Vagina (tissue), 2 donors: ENCODE results near the gene CSTA. TPM values are rescaled to one million over a fixed set of nuclear protein-coding genes. Genes with fewer than 3 reads are reported as not detected.

Source experiments
- DNase-seq, 2 donors: peaks; one replicate each; pipeline ENCODE4 v3.0.0-alpha.2; 2017; ENCODE audit errors: extremely low spot score in 2 of 2
- H3K27ac ChIP-seq: fragments of 200-600 bp; sonication (generic); one replicate; pipeline ENCODE4 v1.5.1; 2019
- H3K27me3 ChIP-seq: fragments of 200-600 bp; sonication (generic); one replicate; pipeline ENCODE4 v1.5.1; 2019
- H3K36me3 ChIP-seq, 2 donors: fragments of 200-600 bp; sonication (generic); one replicate each; pipeline ENCODE4 v1.5.1; 2017 to 2019
- H3K4me1 ChIP-seq: fragments of 200-600 bp; sonication (generic); one replicate; pipeline ENCODE4 v1.5.1; 2019
- H3K4me3 ChIP-seq, 2 donors: fragments of 200-600 bp; sonication (generic); 1 replicate in 1 of 2; 2 replicates in 1 of 2; pipeline ENCODE4 v1.5.1; 2016 to 2019
- H3K9me3 ChIP-seq: fragments of 200-600 bp; sonication (generic); one replicate; pipeline ENCODE4 v1.5.1; 2019
- CTCF ChIP-seq, 3 experiments: fragments of 450-650 bp in 2 of 3; fragments of 200-600 bp in 1 of 3; sonication (generic) in 1 of 3; IDR thresholded peaks; one replicate each; pipeline ENCODE4 v1.5.1; 2017 to 2019; ENCODE audit warnings: antibody characterized with exemption in 3 of 3, mild to moderate bottlenecking in 2 of 3, moderate library complexity in 2 of 3
- POLR2A ChIP-seq, 2 donors: fragments of 450-650 bp; IDR thresholded peaks; one replicate each; pipeline ENCODE4 v1.6.1; 2017; ENCODE audit warnings: antibody characterized with exemption in 2 of 2, mild to moderate bottlenecking in 2 of 2, moderate library complexity in 2 of 2
- POLR2AphosphoS5 ChIP-seq, 2 donors: sonication (generic); formaldehyde crosslinking; IDR thresholded peaks; one replicate each; pipeline ENCODE4 v1.9.0; 2017; ENCODE audit warnings: antibody characterized with exemption in 2 of 2, mild to moderate bottlenecking in 2 of 2, low read depth in 1 of 2; ENCODE audit not compliant: insufficient read depth in 1 of 2
- intact Hi-C: fragments of 100-400 bp; cut with DNase I; formaldehyde crosslinking; loops from one replicate; pipeline ENCODE4 v1.15.1; 2023
- total RNA-seq: library from RNA; depleted of rRNA; stranded (reverse); fragments of >200 nt; gene quantifications from one replicate; pipeline ENCODE4 v1.2.3, GENCODE V29; 2016

Gene CSTA
- total RNA-seq, 1 donor from 2014 or later, result 95.5 TPM

DNA sequence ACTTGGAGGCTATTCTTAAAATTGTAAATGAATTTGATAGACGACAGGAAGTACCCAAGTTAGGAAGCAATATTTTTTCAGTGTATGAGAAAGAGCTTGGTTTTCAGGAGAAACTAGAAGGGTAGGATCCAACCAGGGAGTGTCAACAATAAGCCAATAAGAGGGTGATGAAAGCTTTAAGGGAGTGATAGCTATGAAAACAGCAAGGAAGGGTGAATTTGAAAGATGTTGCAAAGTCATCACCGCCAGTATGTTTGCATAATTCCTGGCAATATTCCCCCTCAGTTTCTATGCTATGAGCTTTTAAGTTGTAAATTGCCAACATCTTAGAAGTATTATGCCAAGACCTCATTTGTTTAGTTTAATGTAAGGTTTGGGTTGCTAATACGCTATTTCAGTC lies 11.8 kb upstream of the CSTA start:
- Histone ChIP-seq H3K4me3 (no peak overlapping the region), H3K9me3 (no peaks in the 10 kb centered on the region), H3K27ac (no peak overlapping the region), H3K36me3 (no peaks in the 10 kb centered on the region), H3K27me3 (no peaks in the 10 kb centered on the region), H3K4me1 (peaks cover 12% of the 10 kb centered on the region)
- TF ChIP-seq POLR2AphosphoS5 (IDR thresholded peaks at IDR 0.05; ENCODE audit: insufficient read depth in 1 of 2, low read depth in 1 of 2), result peak in 1 of 2 donors; percentile 52
- TF ChIP-seq POLR2A (IDR thresholded peaks at IDR 0.05), result no peak
- intact Hi-C loops, result no loop called here
- DNase-seq, result no peak

DNA sequence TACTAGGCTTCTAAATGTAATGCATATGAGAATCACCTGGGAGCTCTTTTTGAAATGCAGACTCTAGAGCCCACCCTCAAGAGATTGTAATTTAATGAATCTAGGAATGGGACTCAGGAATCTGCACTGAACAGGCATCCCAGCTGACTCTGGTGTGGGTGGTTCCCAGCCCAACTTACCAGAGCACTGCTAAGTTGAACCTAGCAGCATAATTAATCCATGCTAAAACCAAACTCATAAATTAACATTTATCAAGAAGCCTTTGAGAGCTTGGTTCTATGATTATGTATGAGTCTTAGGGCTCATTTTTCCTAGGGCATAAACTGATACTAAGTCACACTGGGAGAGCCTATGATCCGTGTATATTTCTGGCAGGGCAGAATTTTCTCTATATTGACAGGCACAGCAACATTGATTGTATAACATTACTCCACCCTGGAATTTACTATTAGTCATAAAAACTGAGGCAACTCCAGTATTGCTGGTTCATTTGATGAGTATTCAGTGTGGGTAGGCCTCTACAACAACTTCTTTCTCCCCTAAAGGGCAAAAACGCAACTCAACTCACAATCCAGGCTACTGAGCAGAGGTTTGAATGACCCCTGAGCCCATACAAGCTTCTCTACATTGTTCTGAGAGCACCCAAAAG lies 10.7 kb upstream of the CSTA start:
- Histone ChIP-seq H3K27ac (no peak overlapping the region), H3K4me1 (peaks cover 12% of the 10 kb centered on the region), H3K9me3 (no peaks in the 10 kb centered on the region), H3K4me3 (no peak overlapping the region), H3K27me3 (no peaks in the 10 kb centered on the region), H3K36me3 (no peaks in the 10 kb centered on the region)
- intact Hi-C loops, result no loop called here
- TF ChIP-seq POLR2AphosphoS5 (IDR thresholded peaks at IDR 0.05; ENCODE audit: insufficient read depth in 1 of 2, low read depth in 1 of 2) (no peak), POLR2A (IDR thresholded peaks at IDR 0.05) (no peak), CTCF (IDR thresholded peaks at IDR 0.05) (no peak)
- DNase-seq, result no peak

DNA sequence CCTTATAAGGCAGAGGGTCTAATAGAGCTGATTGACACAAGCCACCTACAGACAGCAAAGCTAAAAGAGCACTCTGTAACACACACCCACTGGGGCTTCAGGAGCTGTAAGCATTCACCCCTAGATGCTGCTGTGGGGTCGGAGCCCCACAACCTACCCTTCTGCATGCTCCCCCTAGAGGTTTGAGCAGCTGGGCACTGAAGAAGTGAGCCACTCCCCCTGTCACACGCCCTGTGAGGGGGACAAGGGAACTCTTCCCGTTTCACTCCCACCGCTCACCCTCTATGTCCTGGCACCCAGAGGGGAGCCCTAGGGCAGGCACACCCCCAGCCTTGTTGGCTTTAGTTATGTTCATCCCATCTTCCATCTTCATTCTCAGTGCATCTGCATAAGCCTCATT lies 9.4 kb upstream of the CSTA start:
- intact Hi-C loops, result no loop called here
- DNase-seq, result no peak
- H3K4me1 ChIP-seq, result peaks cover 12% of the 10 kb centered on the region
- no peaks in the 10 kb centered on the region for H3K27me3 ChIP-seq
- no peaks in the 10 kb centered on the region for H3K36me3 ChIP-seq
- no peak overlapping the region for H3K27ac ChIP-seq
- TF ChIP-seq POLR2AphosphoS5 (IDR thresholded peaks at IDR 0.05; ENCODE audit: insufficient read depth in 1 of 2, low read depth in 1 of 2) (no peak), CTCF (IDR thresholded peaks at IDR 0.05) (no peak), POLR2A (IDR thresholded peaks at IDR 0.05) (no peak)
- no peaks in the 10 kb centered on the region for H3K9me3 ChIP-seq
- no peak overlapping the region for H3K4me3 ChIP-seq

DNA sequence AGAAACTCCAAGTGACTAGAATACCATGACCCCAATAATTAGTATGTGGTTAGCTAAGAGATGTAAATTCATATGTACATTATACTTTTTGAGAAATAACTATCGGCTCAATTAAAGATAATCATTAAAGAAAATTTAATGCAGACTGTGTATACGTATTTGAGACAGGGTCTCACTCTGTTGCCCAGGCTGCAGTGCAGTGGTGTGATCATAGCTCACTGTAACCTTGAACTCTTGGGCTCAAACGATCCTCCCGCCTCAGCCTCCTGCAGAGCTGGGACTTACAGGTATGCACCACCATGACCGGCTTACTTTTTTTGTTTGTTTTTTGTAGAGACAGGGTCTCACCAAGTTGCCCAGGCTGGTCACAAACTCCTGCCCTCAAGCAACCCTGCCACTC lies 8.7 kb upstream of the CSTA start:
- H3K27ac ChIP-seq, result no peak overlapping the region
- intact Hi-C loops, result no loop called here
- H3K4me1 ChIP-seq, result peaks cover 12% of the 10 kb centered on the region
- DNase-seq, result no peak
- H3K27me3 ChIP-seq, result no peaks in the 10 kb centered on the region
- H3K36me3 ChIP-seq, result no peaks in the 10 kb centered on the region
- TF ChIP-seq POLR2A (IDR thresholded peaks at IDR 0.05) (no peak), POLR2AphosphoS5 (IDR thresholded peaks at IDR 0.05; ENCODE audit: insufficient read depth in 1 of 2, low read depth in 1 of 2) (no peak), CTCF (IDR thresholded peaks at IDR 0.05) (no peak)
- H3K9me3 ChIP-seq, result no peaks in the 10 kb centered on the region
- no peak overlapping the region for H3K4me3 ChIP-seq

DNA sequence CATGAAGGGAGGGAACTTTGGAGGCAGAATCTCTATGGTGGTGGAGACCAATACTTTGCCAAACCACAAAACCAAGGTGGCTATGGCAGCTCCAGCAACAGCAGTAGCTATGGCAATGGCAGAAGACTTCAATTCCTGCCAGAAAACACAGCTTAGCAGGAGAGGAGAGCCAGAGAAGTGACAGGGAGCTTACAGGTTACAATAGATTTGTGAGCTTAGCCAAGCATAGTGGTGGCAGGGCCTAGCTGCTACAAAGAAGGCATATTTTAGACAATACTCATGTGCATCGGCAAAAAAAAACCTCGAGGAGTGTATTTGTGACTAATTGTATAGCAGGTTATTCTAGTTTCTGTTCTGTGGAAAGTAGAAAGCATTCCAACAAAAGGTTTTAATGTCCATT lies 6.4 kb upstream of the CSTA start:
- H3K4me3 ChIP-seq, result no peak overlapping the region
- intact Hi-C loops, result no loop called here
- peaks cover 11% of the 10 kb centered on the region for H3K4me1 ChIP-seq
- no peaks in the 10 kb centered on the region for H3K36me3 ChIP-seq
- H3K27ac ChIP-seq, result no peak overlapping the region
- TF ChIP-seq CTCF (IDR thresholded peaks at IDR 0.05) (no peak), POLR2AphosphoS5 (IDR thresholded peaks at IDR 0.05; ENCODE audit: insufficient read depth in 1 of 2, low read depth in 1 of 2) (peak in 1 of 2 donors; percentile 71)
- no peak for DNase-seq
- no peaks in the 10 kb centered on the region for H3K27me3 ChIP-seq
- H3K9me3 ChIP-seq, result no peaks in the 10 kb centered on the region
